ENCODE data around the gene LGR5.
"Not testable (repeated sequence)": the region's sequence is repeated elsewhere in the genome, so short reads cannot be mapped to it uniquely, and the experiment has no call there.

LGR5 gene

DNA sequence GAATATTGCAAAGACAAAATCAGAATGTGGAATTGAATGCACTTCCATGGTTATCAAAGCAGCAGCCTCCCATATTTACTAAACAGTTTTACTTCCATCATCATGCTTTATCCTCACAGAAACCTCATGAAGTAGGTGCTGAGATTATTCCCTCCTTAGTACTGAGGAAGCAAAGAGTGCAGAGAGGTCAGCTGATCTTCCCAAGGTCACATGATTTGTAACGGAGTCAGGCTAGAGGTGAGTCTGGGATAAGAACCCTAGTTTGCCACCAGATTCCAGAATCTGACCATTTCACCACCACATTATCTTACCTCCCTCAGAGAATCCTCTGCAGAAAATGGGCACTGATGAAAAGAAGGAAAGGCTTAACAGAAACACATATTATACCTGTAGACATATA, 102.0 kb downstream of the LGR5 start:
- peaks cover 9% of the 10 kb centered on the region for H3K36me3 ChIP-seq
- TF ChIP-seq, protein P1, sequence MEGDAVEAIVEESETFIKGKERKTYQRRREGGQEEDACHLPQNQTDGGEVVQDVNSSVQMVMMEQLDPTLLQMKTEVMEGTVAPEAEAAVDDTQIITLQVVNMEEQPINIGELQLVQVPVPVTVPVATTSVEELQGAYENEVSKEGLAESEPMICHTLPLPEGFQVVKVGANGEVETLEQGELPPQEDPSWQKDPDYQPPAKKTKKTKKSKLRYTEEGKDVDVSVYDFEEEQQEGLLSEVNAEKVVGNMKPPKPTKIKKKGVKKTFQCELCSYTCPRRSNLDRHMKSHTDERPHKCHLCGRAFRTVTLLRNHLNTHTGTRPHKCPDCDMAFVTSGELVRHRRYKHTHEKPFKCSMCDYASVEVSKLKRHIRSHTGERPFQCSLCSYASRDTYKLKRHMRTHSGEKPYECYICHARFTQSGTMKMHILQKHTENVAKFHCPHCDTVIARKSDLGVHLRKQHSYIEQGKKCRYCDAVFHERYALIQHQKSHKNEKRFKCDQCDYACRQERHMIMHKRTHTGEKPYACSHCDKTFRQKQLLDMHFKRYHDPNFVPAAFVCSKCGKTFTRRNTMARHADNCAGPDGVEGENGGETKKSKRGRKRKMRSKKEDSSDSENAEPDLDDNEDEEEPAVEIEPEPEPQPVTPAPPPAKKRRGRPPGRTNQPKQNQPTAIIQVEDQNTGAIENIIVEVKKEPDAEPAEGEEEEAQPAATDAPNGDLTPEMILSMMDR (IDR thresholded peaks at IDR 0.05; ENCODE audit: low read depth, low read length), result no peak
- DNase-seq, result no peak

DNA sequence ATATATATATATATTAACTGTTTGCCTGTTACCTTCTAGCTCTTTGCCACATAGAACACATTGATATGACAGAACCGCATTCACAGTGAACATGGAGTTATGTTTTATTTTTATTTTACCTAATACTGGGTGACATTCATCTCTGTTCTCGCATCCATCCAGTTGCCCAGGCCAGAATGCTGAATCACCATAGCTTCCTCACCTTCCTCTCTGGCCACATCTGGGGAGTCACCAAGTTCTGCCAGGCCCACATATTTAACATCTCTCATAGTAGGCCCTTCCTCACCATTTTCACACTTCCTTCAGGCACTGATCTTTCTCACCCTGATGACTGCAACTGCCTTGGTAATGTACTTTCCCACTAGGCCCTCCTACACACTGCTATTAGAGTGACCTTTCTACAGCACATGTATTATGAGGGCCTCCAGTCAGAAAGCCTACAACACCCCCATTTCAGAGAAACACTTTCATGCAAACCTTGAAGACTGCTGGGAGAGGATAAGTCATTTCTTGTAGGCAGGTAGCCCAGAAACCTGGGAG, 106.8 kb downstream of the LGR5 start:
- TF ChIP-seq, protein P1 (IDR thresholded peaks at IDR 0.05; ENCODE audit: low read depth, low read length), result no peak
- no peak for DNase-seq
- no peak overlapping the region for H3K4me3 ChIP-seq (ENCODE audit: low read depth, low read length)

More for the DNA sequence above, 102.0 kb downstream of the LGR5 start:
- Histone ChIP-seq H3K4me3 (ENCODE audit: low read depth, low read length) (no peak overlapping the region), H3K4me1 (peaks cover 5% of the 10 kb centered on the region; the same call in 1 of the 2 replicates), H3K27me3 (no peaks in the 10 kb centered on the region), H3K9me3 (no peaks in the 10 kb centered on the region)

DNA sequence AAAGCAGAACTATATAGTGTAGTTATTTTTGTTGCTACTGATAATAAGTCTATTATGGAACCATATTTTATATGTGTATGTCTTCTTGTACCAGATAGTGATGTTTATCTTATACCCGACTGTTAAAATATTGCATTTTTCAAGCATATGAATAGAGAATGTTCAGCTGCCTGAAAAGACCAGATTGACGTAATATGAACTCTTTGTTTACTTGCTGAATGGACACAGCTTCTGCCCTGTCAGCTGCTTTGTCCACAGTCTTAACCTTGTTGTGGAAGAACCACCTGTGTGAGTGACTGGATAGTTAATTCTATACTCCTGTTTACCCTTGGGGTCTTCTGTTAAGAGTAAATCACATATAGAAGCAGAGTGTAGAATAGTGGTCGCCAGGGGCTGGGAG, 109.3 kb downstream of the LGR5 start:
- H3K36me3 ChIP-seq, result peaks cover 5% of the 10 kb centered on the region
- TF ChIP-seq, protein P1 (IDR thresholded peaks at IDR 0.05; ENCODE audit: low read depth, low read length), result no peak
- H3K4me1 ChIP-seq, result no peaks in the 10 kb centered on the region
- H3K4me3 ChIP-seq (ENCODE audit: low read depth, low read length), result no peak overlapping the region
- H3K27me3 ChIP-seq, result no peaks in the 10 kb centered on the region
- H3K9me3 ChIP-seq, result no peaks in the 10 kb centered on the region
- no peak for DNase-seq

More for the DNA sequence above, 106.8 kb downstream of the LGR5 start:
- Histone ChIP-seq H3K9me3 (no peaks in the 10 kb centered on the region), H3K27me3 (no peaks in the 10 kb centered on the region), H3K4me1 (peaks cover 5% of the 10 kb centered on the region; the same call in 1 of the 2 replicates), H3K36me3 (no peaks in the 10 kb centered on the region; the same call in 1 of the 2 replicates)

DNA sequence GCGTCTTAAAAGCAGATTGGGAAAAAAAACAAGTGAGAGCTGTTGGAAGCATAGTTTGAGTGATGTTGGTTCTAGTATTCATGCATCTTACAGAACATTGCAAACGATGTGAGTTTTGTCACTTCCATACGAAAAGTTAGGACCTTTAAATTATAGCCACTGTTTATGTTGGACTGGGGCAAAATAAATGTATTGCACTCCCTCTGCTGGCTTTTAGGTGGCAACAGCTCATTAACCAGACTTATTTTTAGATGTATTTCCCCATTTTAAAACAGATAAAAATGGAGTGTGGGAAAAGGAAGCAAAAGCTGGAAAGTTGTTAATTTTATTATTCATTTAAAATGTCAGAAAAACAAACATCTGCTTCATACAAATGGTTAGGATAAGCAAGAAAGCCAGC, 111.9 kb downstream of the LGR5 start:
- TF ChIP-seq, protein P1 (IDR thresholded peaks at IDR 0.05; ENCODE audit: low read depth, low read length), result peak; percentile 62
- Histone ChIP-seq H3K9me3 (peaks cover 4% of the 10 kb centered on the region), H3K4me1 (peaks cover 2% of the 10 kb centered on the region), H3K36me3 (peaks cover 19% of the 10 kb centered on the region), H3K27me3 (no peaks in the 10 kb centered on the region), H3K4me3 (ENCODE audit: low read depth, low read length) (no peak overlapping the region)
- no peak for DNase-seq

DNA sequence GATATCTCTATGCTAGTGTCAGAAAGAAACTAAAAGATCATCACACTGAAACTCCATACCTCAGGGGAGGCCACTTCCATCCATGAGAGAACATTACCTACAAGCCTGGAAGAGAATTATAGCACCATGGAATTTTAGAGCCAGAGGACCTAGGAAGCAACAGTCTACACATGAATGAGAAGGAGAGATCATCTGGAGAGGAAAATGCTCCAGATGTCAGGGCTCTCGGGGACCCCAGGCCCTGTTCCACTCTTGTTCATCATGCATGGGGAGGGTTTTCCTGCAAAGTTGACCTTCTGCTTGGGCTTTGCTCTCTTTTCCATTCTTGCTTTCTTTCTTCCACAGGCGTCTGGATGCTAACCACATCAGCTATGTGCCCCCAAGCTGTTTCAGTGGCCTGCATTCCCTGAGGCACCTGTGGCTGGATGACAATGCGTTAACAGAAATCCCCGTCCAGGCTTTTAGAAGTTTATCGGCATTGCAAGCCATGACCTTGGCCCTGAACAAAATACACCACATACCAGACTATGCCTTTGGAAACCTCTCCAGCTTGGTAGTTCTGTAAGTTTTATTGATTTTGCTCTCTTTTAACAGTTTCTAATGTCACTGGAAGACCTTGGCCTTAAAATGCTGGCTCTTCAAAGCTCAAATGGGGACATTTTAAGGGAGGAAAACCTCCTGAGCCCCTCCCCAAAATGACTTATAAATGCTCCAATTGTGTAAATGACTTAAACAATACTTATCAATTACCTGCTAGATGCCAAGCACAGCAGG, 113.3 kb downstream of the LGR5 start:
- DNase-seq, result no peak
- no peaks in the 10 kb centered on the region for H3K27me3 ChIP-seq
- H3K9me3 ChIP-seq, result peaks cover 4% of the 10 kb centered on the region
- TF ChIP-seq, protein P1 (IDR thresholded peaks at IDR 0.05; ENCODE audit: low read depth, low read length), result no peak
- peaks cover 19% of the 10 kb centered on the region for H3K36me3 ChIP-seq
- H3K4me1 ChIP-seq, result peaks cover 16% of the 10 kb centered on the region
- no peak overlapping the region for H3K4me3 ChIP-seq (ENCODE audit: low read depth, low read length)

DNA sequence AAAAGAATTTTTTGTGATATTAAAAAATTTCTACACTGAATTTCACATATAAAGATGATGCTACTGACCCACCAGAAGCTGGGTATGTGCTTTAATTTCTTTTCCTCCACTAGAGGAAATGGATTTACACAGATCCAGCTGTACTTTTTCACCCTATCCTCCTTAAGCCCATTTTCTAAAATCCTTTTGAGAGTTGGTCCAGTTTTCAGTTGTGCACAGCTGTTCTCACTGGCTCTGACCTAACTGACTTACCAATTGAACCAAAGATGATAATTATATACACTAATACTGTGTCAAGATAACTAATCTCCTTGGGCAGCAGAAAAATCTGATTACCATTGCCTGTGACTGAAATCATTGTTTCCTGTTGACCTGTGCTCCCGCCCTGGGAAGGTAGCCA, 115.6 kb downstream of the LGR5 start:
- DNase-seq, result no peak
- peaks cover 19% of the 10 kb centered on the region for H3K36me3 ChIP-seq
- no peak overlapping the region for H3K4me3 ChIP-seq (ENCODE audit: low read depth, low read length)
- H3K4me1 ChIP-seq, result peaks cover 31% of the 10 kb centered on the region
- H3K27me3 ChIP-seq, result no peaks in the 10 kb centered on the region
- peaks cover 4% of the 10 kb centered on the region for H3K9me3 ChIP-seq
- TF ChIP-seq, protein P1 (IDR thresholded peaks at IDR 0.05; ENCODE audit: low read depth, low read length), result no peak

DNA sequence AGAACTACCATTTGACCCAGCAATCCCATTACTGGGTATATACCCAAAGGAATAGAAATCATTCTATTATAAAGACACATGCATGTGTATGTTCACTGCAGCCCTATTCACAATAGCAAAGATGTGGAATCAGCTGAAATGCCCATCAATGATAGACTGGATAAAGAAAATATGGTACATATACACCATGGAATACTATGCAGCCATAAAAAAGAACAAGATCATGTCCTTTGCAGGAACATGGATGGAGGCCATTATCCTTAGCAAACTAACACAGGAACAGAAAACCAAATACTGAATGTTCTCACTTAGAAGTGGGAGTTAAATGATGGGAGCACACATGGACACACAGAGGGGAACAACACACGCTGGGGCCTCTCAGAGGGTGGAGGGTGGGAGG, 116.2 kb downstream of the LGR5 start:
- H3K27me3 ChIP-seq; DNase-seq; H3K9me3 ChIP-seq; H3K4me3 ChIP-seq (ENCODE audit: low read depth, low read length): not testable (repeated sequence)
- Histone ChIP-seq H3K4me1 (peaks cover 36% of the 10 kb centered on the region), H3K36me3 (peaks cover 19% of the 10 kb centered on the region)

Data from BE2C (cell line).